HEK293 (cell line): ENCODE measurements around the gene RPS25.

Source experiments
- IKZF3 ChIP-seq: fragments of 450-650 bp; IDR thresholded peaks from 2 replicates; pipeline ENCODE4 v1.5.0; 2018; ENCODE audit warnings: missing biosample characterization, mild to moderate bottlenecking, missing genetic modification characterization, moderate library complexity
- ZBTB20 ChIP-seq: fragments of 450-650 bp; formaldehyde crosslinking; IDR thresholded peaks from 2 replicates; pipeline ENCODE4 v1.5.1; 2016; ENCODE audit warnings: missing biosample characterization, missing genetic modification characterization
- ZNF146 ChIP-seq: fragments of 450-650 bp; formaldehyde crosslinking; IDR thresholded peaks from 2 replicates; pipeline ENCODE4 v1.5.1; 2016; ENCODE audit warnings: missing biosample characterization, missing genetic modification characterization
- ZNF274 ChIP-seq, 2 experiments: fragments of 200-500 bp in 1 of 2; fragments of 450-650 bp in 1 of 2; sonication (Bioruptor generic) in 1 of 2; formaldehyde crosslinking in 1 of 2; IDR thresholded peaks; 2 replicates each; pipeline versions ENCODE4 v1.5.1 to v1.6.1; 2014 to 2016; ENCODE audit warnings: borderline replicate concordance in 1 of 2, inconsistent platforms in 1 of 2, low read length in 1 of 2, missing biosample characterization in 1 of 2, missing genetic modification characterization in 1 of 2
- ZNF341 ChIP-seq: fragments of 450-650 bp; formaldehyde crosslinking; IDR thresholded peaks from 2 replicates; pipeline ENCODE4; 2016; ENCODE audit warnings: low read depth, missing biosample characterization, missing genetic modification characterization
- ZNF404 ChIP-seq: fragments of 450-650 bp; formaldehyde crosslinking; IDR thresholded peaks from 2 replicates; pipeline ENCODE4 v1.5.1; 2017; ENCODE audit warnings: missing biosample characterization, missing genetic modification characterization
- ZNF558 ChIP-seq: fragments of 450-650 bp; formaldehyde crosslinking; IDR thresholded peaks from 2 replicates; pipeline ENCODE4 v1.5.1; 2016; ENCODE audit warnings: missing biosample characterization, missing genetic modification characterization
- ZNF843 ChIP-seq: fragments of 450-650 bp; formaldehyde crosslinking; IDR thresholded peaks from 2 replicates; pipeline ENCODE4 v1.5.1; 2016; ENCODE audit warnings: missing biosample characterization, missing genetic modification characterization
- TF ChIP-seq, protein P1 (sequence below): fragments of 450-650 bp; formaldehyde crosslinking; IDR thresholded peaks from 2 replicates; pipeline ENCODE4 v1.5.1; 2017; ENCODE audit warnings: missing biosample characterization, missing genetic modification characterization
- TF ChIP-seq, protein P2 (sequence below): fragments of 450-650 bp; formaldehyde crosslinking; IDR thresholded peaks from 2 replicates; pipeline ENCODE4 v1.5.1; 2016; ENCODE audit warnings: missing biosample characterization, missing genetic modification characterization
- TF ChIP-seq, protein P3 (sequence below): fragments of 450-650 bp; formaldehyde crosslinking; IDR thresholded peaks from 2 replicates; pipeline ENCODE4 v1.5.1; 2016; ENCODE audit warnings: missing biosample characterization, missing genetic modification characterization, low read depth

DNA sequence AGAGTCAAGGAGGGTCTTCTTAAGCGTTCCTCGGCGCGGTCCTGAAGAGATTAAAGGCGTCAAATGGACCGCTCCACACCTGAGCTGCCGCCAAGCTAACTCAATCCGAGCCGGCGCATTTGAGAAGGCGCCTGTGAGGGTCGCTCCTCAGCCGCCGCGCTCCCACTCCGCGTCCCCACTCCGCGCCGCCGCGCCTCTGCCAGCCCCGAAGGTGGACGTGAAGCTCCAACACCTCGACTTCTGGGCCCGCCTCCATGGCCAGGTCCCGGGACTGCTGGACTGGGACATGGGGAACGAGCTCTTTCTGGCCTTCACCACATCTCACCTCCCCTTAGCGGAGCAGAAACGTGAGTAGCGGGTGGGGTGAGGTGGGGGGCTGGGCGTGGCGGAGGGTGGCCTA lies 46.5 kb downstream of the RPS25 start, which contains the start of gene FOXR1:
- TF ChIP-seq ZNF558 = no peak
- no peak for TF ChIP-seq ZNF341 (tag by site-specific recombination)
- no peak for TF ChIP-seq ZNF146 (tag by site-specific recombination)
- TF ChIP-seq, protein P1, sequence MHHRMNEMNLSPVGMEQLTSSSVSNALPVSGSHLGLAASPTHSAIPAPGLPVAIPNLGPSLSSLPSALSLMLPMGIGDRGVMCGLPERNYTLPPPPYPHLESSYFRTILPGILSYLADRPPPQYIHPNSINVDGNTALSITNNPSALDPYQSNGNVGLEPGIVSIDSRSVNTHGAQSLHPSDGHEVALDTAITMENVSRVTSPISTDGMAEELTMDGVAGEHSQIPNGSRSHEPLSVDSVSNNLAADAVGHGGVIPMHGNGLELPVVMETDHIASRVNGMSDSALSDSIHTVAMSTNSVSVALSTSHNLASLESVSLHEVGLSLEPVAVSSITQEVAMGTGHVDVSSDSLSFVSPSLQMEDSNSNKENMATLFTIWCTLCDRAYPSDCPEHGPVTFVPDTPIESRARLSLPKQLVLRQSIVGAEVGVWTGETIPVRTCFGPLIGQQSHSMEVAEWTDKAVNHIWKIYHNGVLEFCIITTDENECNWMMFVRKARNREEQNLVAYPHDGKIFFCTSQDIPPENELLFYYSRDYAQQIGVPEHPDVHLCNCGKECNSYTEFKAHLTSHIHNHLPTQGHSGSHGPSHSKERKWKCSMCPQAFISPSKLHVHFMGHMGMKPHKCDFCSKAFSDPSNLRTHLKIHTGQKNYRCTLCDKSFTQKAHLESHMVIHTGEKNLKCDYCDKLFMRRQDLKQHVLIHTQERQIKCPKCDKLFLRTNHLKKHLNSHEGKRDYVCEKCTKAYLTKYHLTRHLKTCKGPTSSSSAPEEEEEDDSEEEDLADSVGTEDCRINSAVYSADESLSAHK (tag by site-specific recombination) = no peak
- no peak for TF ChIP-seq IKZF3 (tag by site-specific recombination)
- TF ChIP-seq ZNF274 (IDR thresholded peaks at IDR 0.05; ENCODE audit: low read length) = no peak
- TF ChIP-seq ZNF274 (tag by site-specific recombination; IDR thresholded peaks at IDR 0.05; ENCODE audit: borderline replicate concordance) = no peak
- TF ChIP-seq, protein P2, sequence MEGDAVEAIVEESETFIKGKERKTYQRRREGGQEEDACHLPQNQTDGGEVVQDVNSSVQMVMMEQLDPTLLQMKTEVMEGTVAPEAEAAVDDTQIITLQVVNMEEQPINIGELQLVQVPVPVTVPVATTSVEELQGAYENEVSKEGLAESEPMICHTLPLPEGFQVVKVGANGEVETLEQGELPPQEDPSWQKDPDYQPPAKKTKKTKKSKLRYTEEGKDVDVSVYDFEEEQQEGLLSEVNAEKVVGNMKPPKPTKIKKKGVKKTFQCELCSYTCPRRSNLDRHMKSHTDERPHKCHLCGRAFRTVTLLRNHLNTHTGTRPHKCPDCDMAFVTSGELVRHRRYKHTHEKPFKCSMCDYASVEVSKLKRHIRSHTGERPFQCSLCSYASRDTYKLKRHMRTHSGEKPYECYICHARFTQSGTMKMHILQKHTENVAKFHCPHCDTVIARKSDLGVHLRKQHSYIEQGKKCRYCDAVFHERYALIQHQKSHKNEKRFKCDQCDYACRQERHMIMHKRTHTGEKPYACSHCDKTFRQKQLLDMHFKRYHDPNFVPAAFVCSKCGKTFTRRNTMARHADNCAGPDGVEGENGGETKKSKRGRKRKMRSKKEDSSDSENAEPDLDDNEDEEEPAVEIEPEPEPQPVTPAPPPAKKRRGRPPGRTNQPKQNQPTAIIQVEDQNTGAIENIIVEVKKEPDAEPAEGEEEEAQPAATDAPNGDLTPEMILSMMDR = no peak
- TF ChIP-seq, protein P3, sequence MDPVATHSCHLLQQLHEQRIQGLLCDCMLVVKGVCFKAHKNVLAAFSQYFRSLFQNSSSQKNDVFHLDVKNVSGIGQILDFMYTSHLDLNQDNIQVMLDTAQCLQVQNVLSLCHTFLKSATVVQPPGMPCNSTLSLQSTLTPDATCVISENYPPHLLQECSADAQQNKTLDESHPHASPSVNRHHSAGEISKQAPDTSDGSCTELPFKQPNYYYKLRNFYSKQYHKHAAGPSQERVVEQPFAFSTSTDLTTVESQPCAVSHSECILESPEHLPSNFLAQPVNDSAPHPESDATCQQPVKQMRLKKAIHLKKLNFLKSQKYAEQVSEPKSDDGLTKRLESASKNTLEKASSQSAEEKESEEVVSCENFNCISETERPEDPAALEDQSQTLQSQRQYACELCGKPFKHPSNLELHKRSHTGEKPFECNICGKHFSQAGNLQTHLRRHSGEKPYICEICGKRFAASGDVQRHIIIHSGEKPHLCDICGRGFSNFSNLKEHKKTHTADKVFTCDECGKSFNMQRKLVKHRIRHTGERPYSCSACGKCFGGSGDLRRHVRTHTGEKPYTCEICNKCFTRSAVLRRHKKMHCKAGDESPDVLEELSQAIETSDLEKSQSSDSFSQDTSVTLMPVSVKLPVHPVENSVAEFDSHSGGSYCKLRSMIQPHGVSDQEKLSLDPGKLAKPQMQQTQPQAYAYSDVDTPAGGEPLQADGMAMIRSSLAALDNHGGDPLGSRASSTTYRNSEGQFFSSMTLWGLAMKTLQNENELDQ (tag by site-specific recombination) = no peak
- no peak for TF ChIP-seq ZNF404 (tag by site-specific recombination)
- TF ChIP-seq ZNF843 (tag by site-specific recombination) = no peak
- no peak for TF ChIP-seq ZBTB20
